ENCODE results near the gene NKIRAS2.

Gene NKIRAS2

GRCh38 chr17:42025191-42025579 lies 5.3 kb downstream of the NKIRAS2 start:
- in situ Hi-C loops (cut with HindIII; ENCODE audit: low sequenced_read_pairs): loop anchor here (5.0 kb wide), 1 partner anchor 57 kb away; no protein-coding TSS in a partner anchor
- H3K4me3 ChIP-seq (ENCODE audit: low read depth, low read length): no peak overlapping the region
- no peak for DNase-seq (ENCODE audit: low read depth)
- no peak for TF ChIP-seq CTCF (IDR thresholded peaks at IDR 0.05; ENCODE audit: low read depth, low read length, missing control alignments)

DNA sequence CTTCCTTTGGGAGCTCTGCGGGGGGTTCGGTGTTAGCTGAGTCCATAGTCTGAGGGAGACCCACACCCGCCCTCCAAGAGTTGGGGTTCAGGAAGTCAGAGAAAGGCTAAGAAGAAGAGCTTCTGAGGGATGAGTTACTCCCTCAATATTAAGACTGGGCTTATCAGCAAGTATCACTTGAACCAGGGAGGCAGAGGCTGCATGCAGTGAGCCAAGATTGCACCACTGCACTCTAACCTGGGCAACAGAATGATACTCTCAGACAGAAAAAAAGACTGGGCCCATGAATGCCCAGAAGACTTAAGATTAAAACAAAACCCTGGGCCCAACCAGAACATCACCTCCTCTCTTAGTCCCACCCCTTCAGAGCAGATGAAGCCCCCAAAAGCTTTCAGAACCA lies 6.0 kb downstream of the NKIRAS2 start:
- in situ Hi-C loops (cut with HindIII; ENCODE audit: low sequenced_read_pairs): loop anchor here (5.0 kb wide), 1 partner anchor 56 kb away; no protein-coding TSS in a partner anchor
- no peak for DNase-seq (ENCODE audit: low read depth)
- no peak for TF ChIP-seq CTCF (IDR thresholded peaks at IDR 0.05; ENCODE audit: low read depth, low read length, missing control alignments)
- H3K4me3 ChIP-seq (ENCODE audit: low read depth, low read length): no peak overlapping the region

DNA sequence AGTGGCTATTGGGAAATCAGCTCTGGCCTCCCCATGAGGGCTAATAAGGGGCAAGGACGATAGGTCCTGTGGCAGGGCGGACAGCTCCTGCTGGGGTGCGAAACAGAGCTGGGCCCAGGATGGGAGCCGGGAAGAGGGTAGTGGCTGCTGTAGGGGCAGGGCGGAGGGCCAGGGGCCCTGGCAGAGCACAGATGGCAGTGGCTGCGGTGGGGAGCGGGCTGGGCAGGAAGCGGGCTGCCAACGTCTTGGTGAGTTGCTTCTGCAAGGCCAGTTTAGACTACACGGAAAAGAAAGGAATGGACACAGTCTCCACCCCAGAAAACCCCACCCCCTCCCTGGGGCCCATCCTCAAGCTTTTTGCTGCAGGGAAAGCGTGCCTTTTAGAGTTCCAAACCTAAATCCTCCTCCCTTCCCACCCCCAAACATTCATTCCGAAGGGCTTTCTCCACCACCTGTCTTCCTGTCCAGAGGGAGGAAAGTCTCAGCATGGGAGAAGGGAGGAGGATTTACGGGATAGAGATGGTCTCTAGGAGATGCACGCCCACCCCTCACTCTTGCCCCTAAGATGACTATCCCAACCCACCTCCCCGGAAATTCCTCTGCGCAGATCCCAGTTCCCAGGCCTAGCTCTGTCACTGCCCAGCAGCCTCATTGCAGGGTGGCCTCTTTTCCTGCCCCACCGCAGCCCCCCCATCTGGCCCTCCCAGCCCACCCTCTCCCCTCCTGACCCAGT lies 7.1 kb downstream of the NKIRAS2 start:
- DNase-seq (ENCODE audit: low read depth): no peak
- in situ Hi-C loops (cut with HindIII; ENCODE audit: low sequenced_read_pairs): loop anchor here (5.0 kb wide), 1 partner anchor 55 kb away; no protein-coding TSS in a partner anchor
- no peak overlapping the region for H3K4me3 ChIP-seq (ENCODE audit: low read depth, low read length)
- no peak for TF ChIP-seq CTCF (IDR thresholded peaks at IDR 0.05; ENCODE audit: low read depth, low read length, missing control alignments)

GRCh38 chr17:42027590-42027889 lies 7.7 kb downstream of the NKIRAS2 start:
- in situ Hi-C loops (cut with HindIII; ENCODE audit: low sequenced_read_pairs): loop anchor here (5.0 kb wide), 1 partner anchor 55 kb away; no protein-coding TSS in a partner anchor
- H3K4me3 ChIP-seq (ENCODE audit: low read depth, low read length): no peak overlapping the region
- TF ChIP-seq CTCF (IDR thresholded peaks at IDR 0.05; ENCODE audit: low read depth, low read length, missing control alignments): no peak
- DNase-seq (ENCODE audit: low read depth): no peak

DNA sequence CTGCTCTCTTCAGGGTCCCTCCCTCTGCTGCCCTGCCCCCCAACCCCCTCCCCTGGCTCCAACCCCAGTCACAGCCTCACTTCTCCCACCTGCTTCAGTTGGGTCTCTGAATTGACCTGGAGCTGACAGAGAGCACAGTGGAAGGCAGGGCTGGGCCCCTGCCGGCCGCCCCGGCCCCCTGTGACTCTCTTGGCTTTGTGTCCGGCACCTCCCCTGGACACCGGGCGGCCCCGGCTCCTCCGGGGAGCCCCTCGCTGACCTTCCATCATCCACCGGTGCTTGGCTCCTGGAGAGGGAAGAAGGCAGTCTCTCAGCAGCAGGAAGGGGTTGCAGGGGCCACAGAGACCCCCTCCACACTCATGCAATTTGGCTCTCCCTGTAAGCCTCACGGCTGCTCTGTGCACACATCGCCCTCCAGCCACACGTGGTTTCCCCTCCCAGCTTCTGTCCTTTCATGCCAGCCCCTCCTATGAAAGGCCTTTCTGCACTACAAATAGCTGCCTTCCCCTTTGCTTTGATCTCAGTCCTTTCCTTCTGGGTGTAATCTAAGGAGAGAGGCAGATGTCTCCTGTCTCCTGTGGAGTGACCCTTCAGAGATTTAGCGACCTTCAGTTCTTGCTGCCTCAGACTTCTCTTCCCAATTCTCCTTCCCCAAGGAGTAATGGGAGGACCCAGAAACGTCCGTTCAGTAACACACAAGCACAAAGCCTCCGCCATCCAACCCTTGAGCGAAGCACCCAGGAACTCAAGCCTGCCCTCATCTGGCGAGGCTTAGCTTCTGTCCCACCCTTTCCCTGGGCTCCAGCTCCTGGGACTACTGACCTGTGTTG lies 8.3 kb downstream of the NKIRAS2 start:
- DNase-seq (ENCODE audit: low read depth): no peak
- peak; percentile 20 for TF ChIP-seq CTCF (IDR thresholded peaks at IDR 0.05; ENCODE audit: low read depth, low read length, missing control alignments)
- no peak overlapping the region for H3K4me3 ChIP-seq (ENCODE audit: low read depth, low read length)
- in situ Hi-C loops (cut with HindIII; ENCODE audit: low sequenced_read_pairs): loop anchor here (5.0 kb wide), 1 partner anchor 54 kb away; no protein-coding TSS in a partner anchor

- in situ Hi-C loops (cut with HindIII; ENCODE audit: low sequenced_read_pairs): loop anchor here (5.0 kb wide), 1 partner anchor 54 kb away; no protein-coding TSS in a partner anchor
- TF ChIP-seq CTCF (IDR thresholded peaks at IDR 0.05; ENCODE audit: low read depth, low read length, missing control alignments): no peak
- no peak for DNase-seq (ENCODE audit: low read depth)
- H3K4me3 ChIP-seq (ENCODE audit: low read depth, low read length): no peak overlapping the region
These were observed 8.9 kb downstream of the NKIRAS2 start for GRCh38 chr17:42028791-42029127.
